ENCODE results near the gene IGDCC3.

DNA sequence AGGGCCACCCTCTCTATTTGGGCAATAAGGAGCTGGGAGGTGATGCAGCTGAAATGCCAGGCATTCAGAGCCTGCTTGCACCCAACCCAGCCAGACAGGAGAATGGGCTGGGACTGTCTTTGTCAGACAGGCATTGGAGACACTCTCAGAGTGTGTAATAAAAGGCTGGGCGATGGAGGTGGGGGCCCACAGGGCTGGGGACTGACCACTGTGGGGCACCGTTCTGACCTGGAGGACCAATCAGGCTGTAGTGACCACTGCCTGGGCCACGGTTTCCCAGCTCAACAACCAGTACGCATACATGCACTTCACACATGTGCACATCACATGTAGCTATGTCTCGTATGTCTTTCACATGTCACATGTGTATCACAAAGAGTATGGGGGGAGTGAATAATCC, 5.7 kb upstream of the IGDCC3 start:
- TF ChIP-seq, protein P1, sequence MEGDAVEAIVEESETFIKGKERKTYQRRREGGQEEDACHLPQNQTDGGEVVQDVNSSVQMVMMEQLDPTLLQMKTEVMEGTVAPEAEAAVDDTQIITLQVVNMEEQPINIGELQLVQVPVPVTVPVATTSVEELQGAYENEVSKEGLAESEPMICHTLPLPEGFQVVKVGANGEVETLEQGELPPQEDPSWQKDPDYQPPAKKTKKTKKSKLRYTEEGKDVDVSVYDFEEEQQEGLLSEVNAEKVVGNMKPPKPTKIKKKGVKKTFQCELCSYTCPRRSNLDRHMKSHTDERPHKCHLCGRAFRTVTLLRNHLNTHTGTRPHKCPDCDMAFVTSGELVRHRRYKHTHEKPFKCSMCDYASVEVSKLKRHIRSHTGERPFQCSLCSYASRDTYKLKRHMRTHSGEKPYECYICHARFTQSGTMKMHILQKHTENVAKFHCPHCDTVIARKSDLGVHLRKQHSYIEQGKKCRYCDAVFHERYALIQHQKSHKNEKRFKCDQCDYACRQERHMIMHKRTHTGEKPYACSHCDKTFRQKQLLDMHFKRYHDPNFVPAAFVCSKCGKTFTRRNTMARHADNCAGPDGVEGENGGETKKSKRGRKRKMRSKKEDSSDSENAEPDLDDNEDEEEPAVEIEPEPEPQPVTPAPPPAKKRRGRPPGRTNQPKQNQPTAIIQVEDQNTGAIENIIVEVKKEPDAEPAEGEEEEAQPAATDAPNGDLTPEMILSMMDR (IDR thresholded peaks at IDR 0.05; ENCODE audit: control extremely low read depth in 1 of 3, insufficient read depth in 1 of 3, low read depth in 1 of 3, low read length in 3 of 3): no peak
- TF ChIP-seq ASH2L (IDR thresholded peaks at IDR 0.05; ENCODE audit: low read length) (no peak), CBX5 (IDR thresholded peaks at IDR 0.05; ENCODE audit: low read depth, low read length) (no peak), PHF8 (conservative IDR thresholded peaks at IDR 0.05; ENCODE audit: low read depth, low read length) (no peak), POLR2A (IDR thresholded peaks at IDR 0.05; ENCODE audit: control extremely low read depth in 1 of 2, low read depth in 2 of 2, low read length in 2 of 2) (no peak), POLR2AphosphoS5 (IDR thresholded peaks at IDR 0.05; ENCODE audit: low read depth, low read length) (no peak)
- TF ChIP-seq, protein P2, sequence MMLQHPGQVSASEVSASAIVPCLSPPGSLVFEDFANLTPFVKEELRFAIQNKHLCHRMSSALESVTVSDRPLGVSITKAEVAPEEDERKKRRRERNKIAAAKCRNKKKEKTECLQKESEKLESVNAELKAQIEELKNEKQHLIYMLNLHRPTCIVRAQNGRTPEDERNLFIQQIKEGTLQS (IDR thresholded peaks at IDR 0.05; ENCODE audit: insufficient read depth, low read depth, low read length): no peak
- TF ChIP-seq, protein P3, sequence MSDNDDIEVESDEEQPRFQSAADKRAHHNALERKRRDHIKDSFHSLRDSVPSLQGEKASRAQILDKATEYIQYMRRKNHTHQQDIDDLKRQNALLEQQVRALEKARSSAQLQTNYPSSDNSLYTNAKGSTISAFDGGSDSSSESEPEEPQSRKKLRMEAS (IDR thresholded peaks at IDR 0.05): no peak

Data from H1 (cell line).